Adrenal gland (tissue), 5 donors: Measurements from ENCODE around the gene TAF4.

Source experiments
- POLR2A ChIP-seq, 2 donors: fragments of 450-650 bp; IDR thresholded peaks; one replicate each; pipeline ENCODE4 v1.6.1; 2017; ENCODE audit warnings: antibody characterized with exemption in 2 of 2, mild to moderate bottlenecking in 2 of 2, moderate library complexity in 1 of 2
- TF ChIP-seq, protein P1 (sequence below), 6 experiments: fragments of 450-650 bp in 4 of 6; fragments of 200-600 bp in 2 of 6; sonication (generic) in 1 of 6; IDR thresholded peaks; 1 replicate in 5 of 6; 2 replicates in 1 of 6; pipeline versions ENCODE4 v1.5.1 to v1.8.0; 2016 to 2021; ENCODE audit warnings: antibody characterized with exemption in 6 of 6, mild to moderate bottlenecking in 2 of 6, moderate library complexity in 1 of 6
- donor health status: DM: no; HTN: no; CAD: no.

DNA sequence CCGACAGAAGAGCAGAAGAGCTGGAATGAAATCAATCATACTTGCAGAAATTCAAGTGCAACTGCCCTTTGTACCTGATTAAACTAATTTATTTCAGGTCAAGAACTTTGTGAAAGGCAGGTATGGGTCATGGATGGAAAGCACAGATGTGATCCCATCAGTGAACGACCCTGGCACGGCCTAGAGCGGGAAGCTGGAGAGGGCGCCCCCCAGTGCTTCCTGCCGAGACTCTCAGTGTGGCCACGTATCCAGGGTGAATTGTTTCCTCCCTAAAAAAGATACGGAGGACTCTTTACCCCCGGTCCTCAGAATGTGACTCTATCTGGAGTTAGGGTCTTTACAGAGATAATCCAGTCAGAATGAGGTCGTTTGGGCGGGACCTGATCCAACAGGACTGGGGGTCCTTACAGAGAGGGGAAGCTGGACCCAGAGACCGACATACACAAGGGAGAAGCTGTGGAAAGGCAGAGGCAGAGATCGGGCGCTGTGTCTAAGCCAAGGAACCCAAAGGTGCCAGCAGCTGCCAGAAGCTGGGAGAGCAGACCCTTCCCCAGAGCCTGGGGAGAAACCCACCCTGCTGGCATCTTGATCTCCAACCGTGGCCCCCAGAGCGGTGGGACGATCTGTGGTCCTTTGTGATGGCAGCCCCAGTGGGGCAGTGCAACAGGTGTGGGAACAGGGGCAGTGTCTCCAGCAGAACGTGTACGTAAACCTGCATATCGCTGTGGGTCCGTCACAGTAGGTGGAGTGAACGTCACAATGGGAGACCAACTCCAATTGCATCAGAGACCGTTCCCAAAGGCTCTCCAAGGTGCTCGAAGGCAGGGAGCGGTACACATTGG lies 91.9 kb downstream of the TAF4 start:
- TF ChIP-seq, protein P1, sequence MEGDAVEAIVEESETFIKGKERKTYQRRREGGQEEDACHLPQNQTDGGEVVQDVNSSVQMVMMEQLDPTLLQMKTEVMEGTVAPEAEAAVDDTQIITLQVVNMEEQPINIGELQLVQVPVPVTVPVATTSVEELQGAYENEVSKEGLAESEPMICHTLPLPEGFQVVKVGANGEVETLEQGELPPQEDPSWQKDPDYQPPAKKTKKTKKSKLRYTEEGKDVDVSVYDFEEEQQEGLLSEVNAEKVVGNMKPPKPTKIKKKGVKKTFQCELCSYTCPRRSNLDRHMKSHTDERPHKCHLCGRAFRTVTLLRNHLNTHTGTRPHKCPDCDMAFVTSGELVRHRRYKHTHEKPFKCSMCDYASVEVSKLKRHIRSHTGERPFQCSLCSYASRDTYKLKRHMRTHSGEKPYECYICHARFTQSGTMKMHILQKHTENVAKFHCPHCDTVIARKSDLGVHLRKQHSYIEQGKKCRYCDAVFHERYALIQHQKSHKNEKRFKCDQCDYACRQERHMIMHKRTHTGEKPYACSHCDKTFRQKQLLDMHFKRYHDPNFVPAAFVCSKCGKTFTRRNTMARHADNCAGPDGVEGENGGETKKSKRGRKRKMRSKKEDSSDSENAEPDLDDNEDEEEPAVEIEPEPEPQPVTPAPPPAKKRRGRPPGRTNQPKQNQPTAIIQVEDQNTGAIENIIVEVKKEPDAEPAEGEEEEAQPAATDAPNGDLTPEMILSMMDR (IDR thresholded peaks at IDR 0.05): no peak
- no peak for TF ChIP-seq POLR2A (IDR thresholded peaks at IDR 0.05)
